ENCODE data around the gene RRP7A.
"Not testable (repeated sequence)": the region's sequence is repeated elsewhere in the genome, so short reads cannot be mapped to it uniquely, and the experiment has no call there.

RRP7A gene

DNA sequence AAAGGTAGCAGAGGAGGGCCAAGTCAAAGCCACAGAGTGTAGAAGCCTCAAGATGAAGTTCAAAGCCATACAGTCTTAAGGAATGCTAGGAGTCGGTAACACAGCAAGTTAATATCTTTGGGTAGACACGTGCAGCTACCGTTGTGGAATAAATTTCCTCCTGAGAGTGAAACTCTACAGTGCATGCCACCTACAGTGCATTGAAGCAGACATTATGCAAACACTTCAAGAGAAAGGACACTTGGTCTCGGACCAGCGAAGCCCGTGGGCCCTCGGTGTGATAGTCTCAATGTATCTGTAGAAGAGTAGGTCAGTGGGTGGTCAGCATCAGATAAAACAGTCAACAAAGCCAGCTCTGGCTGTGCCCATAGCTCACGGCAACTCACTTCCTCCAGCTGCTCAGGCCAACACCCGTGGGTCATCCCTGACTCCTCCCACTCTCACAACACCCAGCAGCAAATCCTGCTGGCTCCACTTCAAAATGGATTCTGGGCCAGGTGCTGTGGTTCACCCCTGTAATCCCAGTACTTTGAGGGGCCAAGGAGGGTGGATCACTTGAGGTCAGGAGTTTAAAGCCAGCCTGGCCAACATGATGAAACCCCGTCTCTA lies 24.0 kb downstream of the RRP7A start:
- not testable (repeated sequence) for H3K4me3 ChIP-seq (ENCODE audit: low read depth, low read length); H3K27me3 ChIP-seq (ENCODE audit: insufficient read depth, low read length); H3K4me1 ChIP-seq (ENCODE audit: control insufficient read depth, insufficient read depth, low read length, unreplicated experiment); H2AFZ ChIP-seq (ENCODE audit: low read length, unreplicated experiment); H3K27ac ChIP-seq (ENCODE audit: low read depth, low read length); H3K79me2 ChIP-seq (ENCODE audit: control insufficient read depth, insufficient read depth, low read length, unreplicated experiment); H3K36me3 ChIP-seq (ENCODE audit: insufficient read depth, low read length)

- H3K79me2 ChIP-seq (ENCODE audit: control insufficient read depth, insufficient read depth, low read length, unreplicated experiment): no peaks in the 10 kb centered on the region
- H3K4me1 ChIP-seq (ENCODE audit: control insufficient read depth, insufficient read depth, low read length, unreplicated experiment): no peaks in the 10 kb centered on the region
- H3K4me3 ChIP-seq (ENCODE audit: low read depth, low read length): no peak overlapping the region
- no peak overlapping the region for H3K27ac ChIP-seq (ENCODE audit: low read depth, low read length)
- no peak overlapping the region for H2AFZ ChIP-seq (ENCODE audit: low read length, unreplicated experiment)
- H3K27me3 ChIP-seq (ENCODE audit: insufficient read depth, low read length): no peaks in the 10 kb centered on the region
- no peaks in the 10 kb centered on the region for H3K36me3 ChIP-seq (ENCODE audit: insufficient read depth, low read length)
These were observed 26.2 kb downstream of the RRP7A start for GRCh38 chr22:42493393-42493792.

DNA sequence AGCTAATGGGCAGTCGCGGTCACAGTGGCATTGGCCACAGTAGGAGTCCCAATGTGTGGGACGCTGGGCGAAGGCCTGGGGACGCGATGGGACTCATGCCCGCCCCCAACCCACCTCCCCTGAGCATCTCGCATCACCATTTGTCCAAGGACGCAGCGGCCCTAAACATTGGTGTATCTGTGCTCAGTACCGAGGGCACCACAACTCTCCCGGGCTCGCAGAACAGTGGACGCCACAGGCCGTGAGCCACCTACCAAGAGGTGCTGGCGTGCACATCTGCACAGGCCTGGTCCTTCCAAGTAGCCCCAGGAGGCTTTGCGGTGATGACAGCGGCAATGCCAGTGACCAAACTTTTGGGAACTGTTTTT lies 27.3 kb downstream of the RRP7A start:
- Histone ChIP-seq H3K4me1 (ENCODE audit: control insufficient read depth, insufficient read depth, low read length, unreplicated experiment) (no peaks in the 10 kb centered on the region), H3K36me3 (ENCODE audit: insufficient read depth, low read length) (no peaks in the 10 kb centered on the region), H3K27ac (ENCODE audit: low read depth, low read length) (no peak overlapping the region), H3K4me3 (ENCODE audit: low read depth, low read length) (no peak overlapping the region), H3K27me3 (ENCODE audit: insufficient read depth, low read length) (no peaks in the 10 kb centered on the region), H2AFZ (ENCODE audit: low read length, unreplicated experiment) (no peak overlapping the region), H3K79me2 (ENCODE audit: control insufficient read depth, insufficient read depth, low read length, unreplicated experiment) (no peaks in the 10 kb centered on the region)

DNA sequence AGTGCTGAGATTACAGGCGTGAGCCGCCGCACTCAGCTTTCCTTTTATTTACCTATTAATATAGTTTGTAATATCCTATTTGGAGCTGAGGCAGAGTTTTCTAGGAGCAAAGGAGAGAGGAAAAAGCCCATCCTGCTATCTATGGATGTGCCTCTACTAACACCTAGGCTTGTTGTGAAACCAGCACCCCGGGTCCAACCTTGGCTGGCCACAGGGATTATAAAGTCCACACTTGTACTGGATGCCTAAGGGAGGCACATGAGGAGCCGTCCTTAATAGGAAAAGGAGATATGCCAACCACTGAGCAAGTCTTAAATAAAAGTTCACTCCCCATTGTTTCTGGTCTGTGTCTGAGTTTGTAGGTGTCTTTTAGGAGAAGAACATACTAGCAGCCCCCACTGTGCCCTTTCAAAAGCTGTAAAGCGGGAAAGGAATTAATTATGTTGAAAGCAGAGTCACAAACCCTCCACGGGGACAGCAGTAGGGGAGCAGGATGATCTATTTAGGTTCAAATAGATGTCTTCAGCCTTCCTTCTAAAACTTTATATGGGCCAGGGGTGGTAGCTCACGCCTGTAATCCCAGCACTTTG lies 29.3 kb downstream of the RRP7A start:
- H3K4me3 ChIP-seq (ENCODE audit: low read depth, low read length): no peak overlapping the region
- no peaks in the 10 kb centered on the region for H3K27me3 ChIP-seq (ENCODE audit: insufficient read depth, low read length)
- no peaks in the 10 kb centered on the region for H3K4me1 ChIP-seq (ENCODE audit: control insufficient read depth, insufficient read depth, low read length, unreplicated experiment)
- no peaks in the 10 kb centered on the region for H3K79me2 ChIP-seq (ENCODE audit: control insufficient read depth, insufficient read depth, low read length, unreplicated experiment)
- no peaks in the 10 kb centered on the region for H3K36me3 ChIP-seq (ENCODE audit: insufficient read depth, low read length)
- H3K27ac ChIP-seq (ENCODE audit: low read depth, low read length): no peak overlapping the region
- H2AFZ ChIP-seq (ENCODE audit: low read length, unreplicated experiment): no peak overlapping the region

- peaks cover 6% of the 10 kb centered on the region for H3K27me3 ChIP-seq (ENCODE audit: insufficient read depth, low read length)
- H3K4me1 ChIP-seq (ENCODE audit: control insufficient read depth, insufficient read depth, low read length, unreplicated experiment): no peaks in the 10 kb centered on the region
- no peaks in the 10 kb centered on the region for H3K36me3 ChIP-seq (ENCODE audit: insufficient read depth, low read length)
- no peak overlapping the region for H2AFZ ChIP-seq (ENCODE audit: low read length, unreplicated experiment)
- H3K4me3 ChIP-seq (ENCODE audit: low read depth, low read length): no peak overlapping the region
- no peak overlapping the region for H3K27ac ChIP-seq (ENCODE audit: low read depth, low read length)
- no peaks in the 10 kb centered on the region for H3K79me2 ChIP-seq (ENCODE audit: control insufficient read depth, insufficient read depth, low read length, unreplicated experiment)
These were observed 30.6 kb downstream of the RRP7A start for GRCh38 chr22:42489000-42489399.

GRCh38 chr22:42484506-42484905 lies 35.1 kb downstream of the RRP7A start:
- no peak overlapping the region for H2AFZ ChIP-seq (ENCODE audit: low read length, unreplicated experiment)
- no peak overlapping the region for H3K27ac ChIP-seq (ENCODE audit: low read depth, low read length)
- no peaks in the 10 kb centered on the region for H3K4me1 ChIP-seq (ENCODE audit: control insufficient read depth, insufficient read depth, low read length, unreplicated experiment)
- H3K79me2 ChIP-seq (ENCODE audit: control insufficient read depth, insufficient read depth, low read length, unreplicated experiment): no peaks in the 10 kb centered on the region
- peaks cover 10% of the 10 kb centered on the region for H3K27me3 ChIP-seq (ENCODE audit: insufficient read depth, low read length)
- no peak overlapping the region for H3K4me3 ChIP-seq (ENCODE audit: low read depth, low read length)
- no peaks in the 10 kb centered on the region for H3K36me3 ChIP-seq (ENCODE audit: insufficient read depth, low read length)

GRCh38 chr22:42483610-42484223 lies 35.9 kb downstream of the RRP7A start:
- H3K36me3 ChIP-seq (ENCODE audit: insufficient read depth, low read length); H2AFZ ChIP-seq (ENCODE audit: low read length, unreplicated experiment); H3K27ac ChIP-seq (ENCODE audit: low read depth, low read length); H3K27me3 ChIP-seq (ENCODE audit: insufficient read depth, low read length); H3K79me2 ChIP-seq (ENCODE audit: control insufficient read depth, insufficient read depth, low read length, unreplicated experiment); H3K4me1 ChIP-seq (ENCODE audit: control insufficient read depth, insufficient read depth, low read length, unreplicated experiment); H3K4me3 ChIP-seq (ENCODE audit: low read depth, low read length): not testable (repeated sequence)

DNA sequence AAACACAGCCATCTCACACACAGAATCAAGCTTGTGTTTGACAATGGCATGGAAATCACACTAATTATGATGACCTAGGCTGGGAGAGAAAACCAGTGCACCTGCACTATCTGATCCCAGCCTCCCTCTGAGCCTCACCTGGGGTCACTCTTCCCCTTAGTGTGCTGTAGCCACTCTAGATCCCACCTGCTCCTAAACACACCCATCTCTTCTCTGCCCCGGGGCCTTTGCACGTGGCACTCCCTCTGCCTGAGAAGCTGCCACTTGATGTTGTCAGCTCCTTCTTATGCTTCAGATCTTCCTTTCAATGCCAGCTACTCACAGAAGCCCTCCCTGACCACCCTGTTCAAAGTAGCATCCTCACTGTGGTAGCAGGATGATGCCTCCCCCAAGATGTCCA lies 44.5 kb downstream of the RRP7A start:
- no peaks in the 10 kb centered on the region for H3K4me1 ChIP-seq (ENCODE audit: control insufficient read depth, insufficient read depth, low read length, unreplicated experiment)
- no peak overlapping the region for H3K27ac ChIP-seq (ENCODE audit: low read depth, low read length)
- no peak overlapping the region for H3K4me3 ChIP-seq (ENCODE audit: low read depth, low read length)
- H3K36me3 ChIP-seq (ENCODE audit: insufficient read depth, low read length): no peaks in the 10 kb centered on the region
- no peak overlapping the region for H2AFZ ChIP-seq (ENCODE audit: low read length, unreplicated experiment)
- no peaks in the 10 kb centered on the region for H3K79me2 ChIP-seq (ENCODE audit: control insufficient read depth, insufficient read depth, low read length, unreplicated experiment)
- peaks cover 3% of the 10 kb centered on the region; the same call in 1 of the 2 replicates for H3K27me3 ChIP-seq (ENCODE audit: insufficient read depth, low read length)

DNA sequence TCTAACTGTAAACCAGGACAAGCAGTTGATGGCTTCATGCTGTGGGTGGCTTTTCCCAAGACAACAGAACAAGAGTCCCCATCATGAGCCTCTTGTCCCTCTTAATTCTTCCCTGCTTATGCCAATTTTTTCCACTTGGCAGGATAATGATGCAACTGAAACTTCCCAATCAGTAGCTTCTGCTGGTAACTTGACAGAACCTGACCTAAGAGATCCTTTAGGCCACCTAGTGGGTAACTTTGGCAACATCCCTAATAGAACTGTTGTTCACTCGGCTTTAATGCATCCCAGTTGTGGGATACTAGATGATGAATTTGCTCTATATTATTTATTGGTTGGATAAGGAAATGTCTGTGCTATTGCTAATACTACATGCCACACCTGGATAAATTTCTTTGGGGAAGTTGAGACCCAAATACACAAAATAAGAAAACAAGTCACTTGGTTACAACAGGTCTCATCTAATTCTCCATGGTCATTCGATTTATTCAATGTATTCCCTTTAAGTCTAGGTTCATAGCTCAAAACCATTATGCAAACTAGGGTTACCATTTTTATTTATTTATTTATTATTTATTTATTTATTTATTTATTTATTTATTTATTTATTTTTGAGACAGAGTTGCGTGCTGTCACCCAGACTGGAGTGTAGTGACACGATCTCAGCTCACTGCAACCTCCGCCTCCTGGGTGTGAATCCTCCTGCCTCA lies 46.0 kb downstream of the RRP7A start:
- no peaks in the 10 kb centered on the region for H3K4me1 ChIP-seq (ENCODE audit: control insufficient read depth, insufficient read depth, low read length, unreplicated experiment)
- H3K27me3 ChIP-seq (ENCODE audit: insufficient read depth, low read length): peaks cover 3% of the 10 kb centered on the region; the same call in 1 of the 2 replicates
- no peak overlapping the region for H3K27ac ChIP-seq (ENCODE audit: low read depth, low read length)
- H3K4me3 ChIP-seq (ENCODE audit: low read depth, low read length): no peak overlapping the region
- no peaks in the 10 kb centered on the region for H3K79me2 ChIP-seq (ENCODE audit: control insufficient read depth, insufficient read depth, low read length, unreplicated experiment)
- H3K36me3 ChIP-seq (ENCODE audit: insufficient read depth, low read length): no peaks in the 10 kb centered on the region
- no peak overlapping the region for H2AFZ ChIP-seq (ENCODE audit: low read length, unreplicated experiment)

- H2AFZ ChIP-seq (ENCODE audit: low read length, unreplicated experiment): no peak overlapping the region
- H3K27ac ChIP-seq (ENCODE audit: low read depth, low read length): no peak overlapping the region
These were observed 46.9 kb downstream of the RRP7A start for GRCh38 chr22:42472671-42473070.

GRCh38 chr22:42471441-42471840 lies 48.2 kb downstream of the RRP7A start:
- Histone ChIP-seq H2AFZ (ENCODE audit: low read length, unreplicated experiment) (no peak overlapping the region), H3K36me3 (ENCODE audit: insufficient read depth, low read length) (no peaks in the 10 kb centered on the region), H3K4me3 (ENCODE audit: low read depth, low read length) (no peak overlapping the region), H3K79me2 (ENCODE audit: control insufficient read depth, insufficient read depth, low read length, unreplicated experiment) (no peaks in the 10 kb centered on the region), H3K27me3 (ENCODE audit: insufficient read depth, low read length) (peaks cover 3% of the 10 kb centered on the region; the same call in 1 of the 2 replicates), H3K27ac (ENCODE audit: low read depth, low read length) (no peak overlapping the region), H3K4me1 (ENCODE audit: control insufficient read depth, insufficient read depth, low read length, unreplicated experiment) (no peaks in the 10 kb centered on the region)

More at GRCh38 chr22:42472671-42473070, 46.9 kb downstream of the RRP7A start:
- H3K36me3 ChIP-seq (ENCODE audit: insufficient read depth, low read length): no peaks in the 10 kb centered on the region
- H3K27me3 ChIP-seq (ENCODE audit: insufficient read depth, low read length): peaks cover 3% of the 10 kb centered on the region; the same call in 1 of the 2 replicates
- H3K79me2 ChIP-seq (ENCODE audit: control insufficient read depth, insufficient read depth, low read length, unreplicated experiment): no peaks in the 10 kb centered on the region
- H3K4me3 ChIP-seq (ENCODE audit: low read depth, low read length): no peak overlapping the region
- no peaks in the 10 kb centered on the region for H3K4me1 ChIP-seq (ENCODE audit: control insufficient read depth, insufficient read depth, low read length, unreplicated experiment)
